CD4-positive, alpha-beta T cell treated with Interferon gamma for 1 hour (primary cell): ENCODE data around the gene NHEJ1.

Source experiments
- DNase-seq: peaks from one replicate; pipeline ENCODE4 v3.0.0-alpha.2; 2020

NHEJ1 gene

DNA sequence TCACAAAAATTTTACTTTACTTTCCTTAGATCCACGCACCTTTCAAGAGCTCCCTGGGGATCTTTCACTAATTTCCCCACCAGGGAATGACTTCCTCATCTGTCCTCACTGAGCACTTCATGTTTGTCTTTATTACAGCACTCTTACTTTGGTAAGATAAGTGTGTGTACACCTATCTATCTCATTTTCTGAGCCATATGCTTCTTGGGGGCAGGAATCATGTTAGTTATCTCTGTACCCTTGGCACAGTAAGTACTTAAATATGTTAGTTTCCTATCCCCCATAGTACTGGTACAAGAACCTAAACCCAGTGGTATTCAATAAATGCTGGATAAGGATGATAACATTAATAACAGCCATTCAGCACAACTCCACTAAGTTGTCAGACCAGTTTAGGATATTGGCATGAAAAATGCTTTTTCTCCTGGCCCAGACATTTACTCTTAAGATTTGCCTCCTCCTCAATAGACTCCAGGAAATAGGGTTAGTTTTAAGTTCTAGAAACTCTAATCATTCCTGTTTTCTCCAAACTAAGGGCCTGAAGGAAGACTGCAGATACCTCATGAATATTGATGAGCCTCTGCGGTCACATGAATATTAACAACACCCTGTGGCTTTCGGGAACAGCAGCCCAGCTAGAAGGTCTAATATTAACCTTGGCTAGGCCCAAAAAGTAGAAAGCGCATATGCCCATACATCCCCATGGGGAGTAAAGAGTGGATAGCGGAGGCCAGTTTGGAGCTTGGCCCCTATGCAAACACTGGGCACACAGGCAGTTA lies 38.2 kb downstream of the NHEJ1 start:
- no peak for DNase-seq

DNA sequence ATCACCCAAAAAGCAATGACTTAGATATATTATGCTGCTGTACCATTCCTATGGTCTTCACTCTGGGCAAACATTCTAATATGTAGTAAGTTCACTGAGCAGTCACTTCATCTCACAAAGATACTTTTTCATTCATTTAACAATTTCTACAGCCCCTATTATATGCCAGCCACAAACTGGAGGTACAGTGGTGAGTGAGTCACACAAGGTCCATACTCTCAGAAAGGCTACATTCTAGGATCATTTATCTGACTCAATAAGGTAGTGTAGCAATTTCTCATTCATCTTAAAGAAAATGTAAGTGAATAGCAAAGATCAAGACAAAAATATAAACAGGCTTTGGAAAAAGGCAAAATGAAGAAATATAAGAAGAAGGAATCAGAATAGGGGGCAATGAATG lies 40.5 kb downstream of the NHEJ1 start:
- DNase-seq = no peak

DNA sequence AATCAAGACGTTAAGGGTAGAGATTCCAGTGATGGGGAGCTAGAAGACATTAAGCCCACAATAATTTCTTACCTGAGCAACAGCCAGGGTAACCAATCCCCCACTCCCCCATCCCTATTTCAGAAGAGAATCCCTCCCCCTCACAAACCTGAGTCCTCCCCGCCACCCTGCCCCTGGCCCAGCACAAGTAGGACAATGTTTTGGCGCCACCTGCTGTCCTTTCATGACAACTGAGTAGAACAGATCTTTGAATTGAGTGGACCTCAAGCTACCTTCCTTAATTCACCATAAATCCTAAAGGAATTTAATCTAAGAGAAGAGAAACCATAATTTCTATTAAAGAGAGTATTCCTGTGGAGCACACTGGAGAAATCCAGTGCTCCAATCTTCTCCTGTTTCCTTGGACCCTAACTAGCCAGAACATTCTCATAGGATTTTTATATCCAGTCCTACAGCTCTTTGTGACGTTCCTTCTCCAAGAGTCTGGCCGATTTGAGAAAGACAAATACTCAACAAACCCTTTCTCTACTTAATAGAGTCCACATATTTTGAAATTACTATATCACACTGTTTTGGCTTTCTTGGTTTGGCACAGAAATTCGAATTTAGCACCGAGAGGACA lies 41.1 kb downstream of the NHEJ1 start:
- DNase-seq = peak; percentile 27

DNA sequence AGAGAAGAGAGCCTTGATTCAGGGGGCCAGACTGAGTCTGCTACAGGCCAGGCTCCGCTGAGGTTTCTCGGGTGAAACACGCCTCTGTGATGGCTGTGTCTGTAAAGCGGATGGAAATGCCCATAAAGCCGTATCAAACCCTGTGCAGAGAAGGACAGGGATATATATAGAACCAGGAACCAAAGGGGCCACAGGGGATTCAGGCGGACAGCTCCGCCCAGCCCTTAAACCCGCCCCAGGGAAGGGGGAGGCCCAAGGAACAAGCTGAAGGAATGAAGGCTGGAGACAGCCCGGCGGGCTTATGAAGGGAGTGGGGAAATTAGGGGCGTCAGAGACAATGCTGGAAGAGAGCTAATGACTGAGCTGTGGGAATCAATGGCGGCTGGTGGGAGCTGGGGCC lies 42.1 kb downstream of the NHEJ1 start:
- no peak for DNase-seq

DNA sequence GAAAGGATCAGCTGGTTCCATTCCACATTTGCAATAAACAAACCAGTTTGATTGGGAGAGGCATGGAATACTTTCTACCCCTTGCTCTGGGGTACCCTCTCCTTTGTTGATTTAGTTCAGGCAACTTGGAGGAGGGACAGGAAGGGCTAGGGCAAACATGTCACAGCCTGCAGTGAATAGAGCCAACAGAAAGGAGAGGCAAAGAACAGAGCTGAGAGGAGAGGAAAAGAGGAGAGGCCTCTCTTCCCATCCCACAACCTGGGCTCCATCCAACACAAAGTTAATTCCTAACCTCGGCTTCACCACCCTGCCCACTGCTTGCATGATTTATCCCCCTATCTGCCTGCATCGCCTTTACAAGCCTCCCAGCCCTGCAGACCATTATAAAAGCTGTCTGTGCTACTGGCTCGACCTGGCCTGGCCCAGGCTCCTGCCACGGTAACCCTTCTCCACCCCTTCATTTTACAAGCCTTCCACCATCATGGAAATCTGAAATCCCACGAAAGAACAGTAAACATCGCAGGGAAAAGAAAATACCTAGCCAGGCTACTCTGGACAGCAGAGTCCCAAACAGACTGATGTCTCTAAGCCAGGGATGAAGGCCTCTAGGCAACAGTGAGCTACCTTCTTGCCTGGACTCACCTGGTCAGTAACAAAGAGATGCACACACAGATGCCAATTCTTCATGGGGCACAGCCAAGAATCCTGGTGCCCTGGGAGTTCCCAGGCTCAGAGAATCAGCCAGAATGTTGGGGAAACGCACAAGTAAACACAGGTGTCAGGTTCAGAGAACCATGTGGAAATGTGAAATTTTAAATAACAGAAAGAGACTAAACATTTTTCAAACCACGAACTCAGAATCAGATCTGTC lies 43.6 kb downstream of the NHEJ1 start:
- no peak for DNase-seq

DNA sequence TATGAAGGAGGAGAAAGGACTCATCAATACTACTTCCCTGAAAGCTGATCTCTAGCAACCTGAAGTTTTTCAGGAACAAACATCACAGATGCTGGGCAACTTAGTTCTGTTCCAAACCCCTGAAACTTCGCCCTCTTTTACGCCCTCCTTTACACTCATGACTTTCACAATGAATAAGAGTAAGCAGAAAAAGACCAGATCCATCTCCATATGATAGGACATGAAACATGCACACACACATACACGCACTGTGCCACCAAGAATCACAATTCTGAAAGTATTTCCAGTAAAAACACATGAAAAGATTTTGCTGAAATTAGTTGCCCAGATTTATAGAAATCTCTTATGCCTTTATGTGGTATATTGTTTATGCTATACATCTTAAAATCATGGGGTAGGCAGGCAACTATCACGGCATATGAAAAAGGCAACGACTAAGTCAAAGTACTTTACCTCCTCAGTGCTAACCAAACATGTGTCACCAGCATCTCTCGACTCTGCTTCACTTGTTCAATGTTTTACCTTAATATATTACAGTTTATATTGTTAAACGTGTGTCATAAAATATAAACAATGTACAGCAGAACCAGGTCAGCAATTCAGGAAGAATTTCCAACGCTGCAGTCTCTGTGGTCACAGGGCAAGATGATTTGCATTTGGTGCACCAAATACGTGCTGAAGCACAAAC lies 47.8 kb downstream of the NHEJ1 start:
- no peak for DNase-seq

DNA sequence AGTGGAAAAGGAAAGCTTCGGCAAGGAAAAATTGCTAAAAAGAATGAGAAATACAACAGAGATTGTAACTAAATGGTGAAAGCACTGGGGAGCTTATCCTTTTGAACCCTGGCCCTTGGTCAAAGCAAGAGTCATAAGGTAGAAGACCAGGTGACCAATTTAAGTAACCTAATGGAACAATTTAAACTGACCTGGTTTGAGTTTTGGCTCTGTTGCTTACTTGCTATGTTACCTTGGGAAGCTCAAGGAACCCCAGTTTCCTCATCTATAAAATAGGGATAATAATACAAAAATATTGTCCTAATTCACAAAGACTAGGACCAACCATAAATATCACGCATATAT lies 48.6 kb downstream of the NHEJ1 start:
- no peak for DNase-seq

DNA sequence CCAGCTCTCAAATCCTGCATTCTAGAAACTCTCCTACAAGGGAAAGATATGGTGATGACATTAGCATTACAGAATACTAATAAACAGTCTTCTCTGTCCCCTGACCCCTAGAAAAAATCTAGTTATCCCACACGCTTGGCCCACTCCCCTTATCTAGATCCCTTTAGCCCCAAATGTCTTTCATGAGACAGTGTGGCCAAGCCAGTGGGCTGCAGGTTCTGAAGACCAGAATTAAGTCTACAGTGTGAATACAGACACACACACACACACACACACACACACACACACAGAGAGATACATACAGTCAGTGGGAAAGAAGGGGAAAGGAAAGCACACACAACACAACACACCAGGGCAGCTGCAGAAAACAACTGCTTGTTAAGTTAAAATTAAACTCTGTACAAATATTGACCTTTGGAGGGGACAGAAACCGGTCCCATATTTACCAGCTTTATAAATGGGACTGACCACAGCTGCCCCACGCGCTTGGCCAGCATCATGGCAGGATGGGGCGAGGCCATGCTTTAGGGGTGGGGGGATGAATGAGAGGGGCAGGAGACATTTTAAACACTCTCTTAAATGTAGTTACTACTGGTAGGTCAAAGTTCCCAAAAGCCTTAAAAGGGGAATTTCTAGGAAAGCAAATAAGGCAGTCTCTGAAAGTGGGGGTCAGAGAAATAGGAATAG lies 49.1 kb downstream of the NHEJ1 start:
- DNase-seq = no peak

DNA sequence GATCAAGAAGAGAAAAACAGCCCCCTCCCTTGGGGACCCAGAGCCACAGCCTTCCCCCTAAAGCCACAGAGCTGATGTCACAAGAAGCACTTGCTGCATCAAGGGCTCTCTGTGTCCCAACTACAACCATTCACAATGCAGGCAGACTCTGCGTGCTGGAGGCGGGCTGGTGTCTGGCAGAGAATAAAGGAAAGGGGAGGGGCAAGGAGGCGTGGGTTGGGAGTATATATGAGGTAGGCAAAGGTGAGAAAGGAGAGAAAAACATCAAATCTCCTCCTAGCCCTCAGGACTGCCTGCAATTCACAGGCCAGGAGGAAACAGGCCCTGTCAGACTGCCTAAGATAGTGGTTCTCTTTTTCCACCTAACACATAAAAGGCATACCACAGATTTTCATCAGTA lies 51.1 kb downstream of the NHEJ1 start:
- DNase-seq = peak; percentile 52

DNA sequence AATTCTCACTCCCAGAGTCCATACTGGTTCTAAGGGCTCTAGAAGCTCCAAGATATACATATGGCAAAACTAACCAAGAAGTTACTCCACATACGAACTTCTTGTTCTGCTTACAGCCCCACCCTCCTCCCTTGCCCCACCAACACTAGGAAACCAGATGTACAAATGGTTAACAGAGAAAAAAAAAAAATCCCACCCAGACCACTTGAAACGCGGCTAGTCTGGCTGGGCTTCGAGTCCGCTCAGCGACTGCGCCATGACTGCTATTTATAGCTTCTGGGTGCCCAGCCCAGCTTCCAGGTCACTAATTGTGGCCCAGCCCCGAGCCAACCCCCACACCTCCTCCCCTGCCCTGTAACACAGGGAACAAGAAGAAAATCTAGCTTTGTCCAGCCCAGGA lies 52.9 kb downstream of the NHEJ1 start:
- DNase-seq = no peak

DNA sequence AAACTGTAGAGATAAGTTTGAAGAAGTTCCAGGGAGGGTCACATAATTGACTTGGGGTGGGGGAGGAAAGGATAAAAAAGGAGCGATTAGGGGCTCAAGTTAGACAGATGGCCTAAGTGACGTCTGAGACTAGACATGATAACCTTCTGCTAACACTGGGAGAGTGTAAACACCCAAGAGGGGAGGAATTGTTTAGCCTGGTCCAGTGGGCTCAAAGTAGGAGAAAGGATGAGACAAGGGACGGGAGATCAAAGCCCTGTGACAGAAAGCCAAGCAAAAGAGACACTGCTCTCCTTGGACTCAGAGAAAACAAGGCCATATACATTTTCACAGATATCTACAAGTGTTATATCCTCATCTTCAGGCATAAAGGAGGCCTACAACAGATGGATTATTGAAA lies 54.4 kb downstream of the NHEJ1 start:
- no peak for DNase-seq

DNA sequence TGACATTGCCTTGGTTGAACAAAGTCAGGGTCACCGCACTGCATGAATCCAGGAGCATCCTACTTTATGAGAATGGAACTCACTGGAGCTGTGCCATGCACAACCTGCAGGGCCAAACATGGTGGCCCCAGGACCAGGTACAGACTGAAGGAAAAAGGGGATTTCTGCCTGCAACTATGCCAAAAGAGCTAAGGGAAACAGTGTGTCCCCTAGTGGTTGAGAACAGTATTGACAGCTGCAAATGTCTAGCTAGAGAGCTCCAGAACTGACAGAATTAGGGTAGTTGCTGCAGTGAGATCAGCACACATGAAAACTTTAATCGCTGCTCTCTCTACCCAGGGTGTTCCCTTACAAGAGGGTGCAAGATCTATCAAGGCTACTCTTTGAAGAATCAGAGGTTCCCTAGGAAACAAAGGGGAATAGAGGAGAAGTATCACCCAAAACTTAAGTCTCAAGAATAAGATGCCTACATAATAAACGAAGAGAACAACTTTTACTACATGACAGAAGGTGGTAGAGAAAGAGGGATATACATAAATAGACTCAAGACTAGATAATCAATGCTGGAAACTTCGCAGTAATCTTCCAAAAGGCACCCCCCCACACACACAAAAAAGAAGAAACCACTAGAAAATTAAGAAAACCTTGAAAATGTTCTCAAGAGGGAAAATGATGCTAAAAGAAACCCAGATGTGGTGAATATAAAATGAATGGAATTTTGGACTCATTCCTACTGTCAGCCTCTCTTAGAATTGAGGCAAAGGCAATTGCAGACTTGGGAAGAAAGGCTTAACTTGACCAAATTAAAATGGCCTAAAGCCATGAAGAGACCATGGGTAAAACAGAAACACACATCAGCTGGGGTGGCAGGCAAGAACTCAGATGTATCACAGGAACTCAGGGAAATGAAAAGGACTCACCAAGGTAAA lies 56.2 kb downstream of the NHEJ1 start:
- DNase-seq = no peak

DNA sequence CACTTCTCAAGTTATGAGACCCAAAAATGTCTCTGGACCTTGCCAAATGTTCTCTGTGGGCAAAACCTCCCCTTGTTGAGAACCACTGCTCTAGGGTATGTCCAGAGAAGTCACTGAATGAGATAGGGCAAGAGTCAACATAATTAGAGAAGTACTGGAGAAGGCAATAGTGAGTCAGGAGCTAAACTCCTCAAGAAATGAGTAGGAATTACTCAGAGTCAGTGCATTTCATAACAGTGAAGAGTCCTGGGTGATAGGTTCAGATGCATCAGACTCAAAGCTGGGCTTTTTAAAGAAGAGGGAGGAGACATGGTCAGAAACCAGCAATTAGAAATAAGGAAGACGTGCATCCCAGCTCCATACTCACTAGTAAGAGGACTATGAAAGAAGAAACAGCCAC lies 61.3 kb downstream of the NHEJ1 start:
- DNase-seq = no peak

DNA sequence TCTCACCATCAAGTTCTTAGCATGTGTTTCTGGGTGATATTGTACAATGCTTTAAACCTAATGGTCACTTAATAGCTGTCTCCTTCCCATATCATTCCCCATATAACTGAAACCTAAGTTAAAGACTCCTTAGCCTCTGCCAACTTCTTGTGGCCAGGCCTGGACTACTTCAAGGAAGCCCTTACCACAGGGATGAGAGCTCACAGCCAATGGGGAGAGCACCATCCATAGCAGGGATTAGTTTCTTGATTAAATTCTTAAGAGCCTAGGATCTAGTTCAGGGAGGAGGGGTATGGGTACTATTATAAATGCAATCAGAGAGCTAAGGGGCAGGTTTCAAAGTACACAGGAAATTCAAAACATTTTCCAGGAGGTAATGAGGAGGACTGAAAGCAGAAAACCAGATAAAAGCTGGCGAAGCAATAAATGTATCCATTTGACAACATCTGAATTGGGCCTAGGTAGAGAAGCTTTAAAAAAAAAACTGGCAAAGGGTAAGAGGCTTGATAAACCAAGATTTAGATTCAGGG lies 65.1 kb downstream of the NHEJ1 start:
- DNase-seq = no peak

DNA sequence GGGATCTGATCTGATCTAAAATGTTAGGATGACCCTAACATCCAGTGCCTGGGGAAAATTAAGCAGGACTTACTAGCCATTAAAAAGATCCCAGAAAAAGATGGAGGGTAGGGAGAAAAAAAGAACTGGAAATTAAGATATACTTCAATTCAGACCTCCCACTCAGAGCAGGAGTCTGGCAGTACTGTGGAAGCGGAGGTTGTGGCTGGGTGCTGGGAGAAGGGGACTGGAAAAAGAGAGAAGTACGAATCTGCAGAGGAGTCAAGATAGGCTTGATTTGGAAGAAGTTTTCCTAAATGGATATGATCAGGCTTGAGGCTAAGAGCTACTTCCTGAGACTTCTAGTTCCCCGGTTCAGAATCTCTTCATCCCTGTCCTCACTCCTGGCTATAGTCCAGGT lies 66.4 kb downstream of the NHEJ1 start:
- no peak for DNase-seq

DNA sequence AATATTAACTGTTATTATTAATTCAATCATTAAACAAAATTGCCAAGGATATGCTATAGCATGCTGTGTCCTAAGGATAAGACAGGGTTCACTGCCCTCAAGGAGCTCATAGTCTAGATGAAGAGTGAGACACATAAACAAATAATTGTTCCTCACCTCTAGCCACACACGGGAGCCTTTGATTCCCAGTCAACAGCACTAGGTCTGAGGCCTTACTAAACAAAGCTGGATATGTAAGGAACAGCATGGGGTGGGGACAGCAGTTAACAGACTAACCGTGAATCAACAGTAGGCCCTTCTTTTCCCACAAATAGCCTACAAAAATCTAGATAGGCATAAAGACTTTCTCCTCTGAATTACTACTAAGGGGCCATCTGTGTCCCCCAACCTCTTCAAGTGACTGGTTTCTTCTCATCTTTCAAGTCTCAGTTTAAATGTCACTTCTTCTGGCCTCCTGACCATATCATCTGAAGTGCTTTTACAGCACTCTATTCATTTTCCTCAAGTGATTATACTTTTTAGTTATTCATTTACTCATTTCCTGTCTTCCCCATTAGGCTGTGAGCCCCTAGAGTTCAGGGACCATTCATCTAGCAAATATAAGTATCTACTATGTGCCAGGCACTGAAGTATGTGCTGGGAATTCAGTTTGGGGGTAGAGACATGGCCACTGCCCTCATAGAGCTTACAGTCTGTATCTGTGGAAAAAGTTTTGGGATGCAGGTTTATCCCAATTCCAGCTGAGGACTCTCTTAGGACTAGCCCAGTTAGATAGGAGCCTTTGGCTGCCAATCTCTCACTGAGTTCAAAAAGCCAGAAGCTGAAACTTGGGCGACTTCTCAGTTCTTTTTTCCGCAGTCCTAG lies 69.9 kb downstream of the NHEJ1 start:
- DNase-seq = no peak

DNA sequence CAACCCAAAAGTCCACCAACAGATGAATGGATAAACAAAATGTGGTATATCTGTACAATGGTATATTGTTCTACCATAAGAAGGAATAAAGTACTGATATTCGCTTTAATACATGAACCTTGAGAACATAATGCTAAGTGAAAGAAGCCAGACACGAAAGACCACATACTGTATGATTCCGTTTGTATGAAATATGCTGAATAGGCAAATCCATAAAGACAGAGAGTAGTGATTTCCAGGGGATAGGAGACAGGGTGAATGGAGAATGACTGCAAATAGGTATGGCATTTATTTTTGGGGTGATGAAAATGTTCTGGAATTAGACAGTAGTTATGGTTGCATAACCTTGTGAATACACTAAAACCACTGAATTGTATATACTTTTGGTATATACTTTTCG lies 71.3 kb downstream of the NHEJ1 start:
- DNase-seq = no peak

DNA sequence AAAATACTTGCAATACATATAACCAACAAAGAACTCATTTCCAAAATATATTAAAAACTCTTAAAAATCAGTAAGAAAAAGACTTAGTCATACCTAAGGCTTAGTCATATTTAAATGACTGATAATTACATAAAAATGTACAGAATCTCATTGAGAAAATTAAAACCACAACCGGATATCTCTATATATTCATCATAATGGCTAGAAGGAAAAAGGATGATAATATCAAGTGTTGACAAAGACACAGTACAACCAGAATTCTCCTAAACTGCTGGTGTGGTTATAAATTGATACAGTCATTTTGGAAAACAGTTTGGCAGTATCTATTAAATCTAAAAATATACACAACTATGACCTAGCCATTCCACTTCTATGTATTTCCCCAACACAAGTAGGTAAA lies 72.8 kb downstream of the NHEJ1 start:
- DNase-seq = no peak

DNA sequence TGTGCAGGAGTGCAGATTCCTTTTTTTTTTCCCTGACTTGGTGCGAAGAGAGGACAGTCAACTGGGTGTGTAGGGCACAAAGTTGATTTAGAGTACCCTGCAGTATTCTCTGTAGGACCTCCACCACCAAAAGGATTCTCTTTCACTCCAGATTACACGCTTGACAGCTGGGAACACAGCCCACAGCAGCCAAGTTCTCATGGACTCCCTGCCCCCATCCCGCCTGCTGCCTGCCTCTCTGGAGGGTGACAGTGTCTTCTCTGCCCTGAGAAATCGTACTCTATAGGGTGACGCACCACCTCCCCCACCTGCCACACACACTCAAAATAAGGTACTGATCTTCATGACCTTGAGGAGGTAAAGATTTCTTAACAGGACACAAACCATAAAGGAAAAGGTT lies 73.3 kb downstream of the NHEJ1 start:
- no peak for DNase-seq

DNA sequence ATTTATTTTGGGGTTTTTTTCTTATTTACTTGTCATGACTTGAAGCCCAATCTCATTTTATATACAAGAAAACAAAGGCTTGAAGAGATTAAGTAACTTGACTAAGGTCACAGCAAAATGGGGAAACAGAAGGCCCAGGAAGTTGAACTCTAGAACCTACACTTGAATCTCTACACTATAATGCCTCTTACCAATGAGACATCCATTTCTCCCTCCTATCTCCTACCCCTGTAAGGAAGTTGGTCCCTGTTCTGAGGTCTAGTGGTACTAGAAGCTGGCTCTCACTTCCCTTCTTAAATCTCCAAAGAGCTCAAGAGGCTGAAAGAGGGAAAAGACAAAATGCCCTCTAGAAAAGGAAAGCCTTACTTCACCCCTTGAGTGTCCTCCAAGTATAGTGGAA lies 74.4 kb downstream of the NHEJ1 start:
- no peak for DNase-seq
